ENCODE measurements around the gene SLAMF8. TPM values are rescaled to one million over a fixed set of nuclear protein-coding genes. Genes with fewer than 3 reads are reported as not detected.

SLAMF8 gene
- total RNA-seq, 1 experiment from 2014 or later, result not detected

- no peaks in the 10 kb centered on the region for H3K9me3 Mint-ChIP-seq
- no CpG with 5 or more reads among the region's 2 CpGs for WGBS (ENCODE audit: extremely low coverage, insufficient read length, low lambda C conversion rate)
- H3K4me3 Mint-ChIP-seq, result no peak overlapping the region
- no peak overlapping the region for H3K14ac ChIP-seq (ENCODE audit: insufficient read depth, low read length)
- peaks cover 6 to 9% of the 10 kb centered on the region in 2 experiments; a peak in 3 of 4 replicates for H3K4me1 Mint-ChIP-seq
- H4K8ac ChIP-seq (replicated peaks; ENCODE audit: insufficient read length, low read depth, low read length), result no peak overlapping the region
- no peak overlapping the region for H3K27ac ChIP-seq (ENCODE audit: insufficient read length, low read depth, low read length)
- H3K27me3 ChIP-seq (ENCODE audit: insufficient read depth, low read length), result no peaks in the 10 kb centered on the region; the same call in 1 of the 2 replicates
- no peak overlapping the region for H3K23ac ChIP-seq (ENCODE audit: insufficient read length, low read depth, low read length)
- H2BK5ac ChIP-seq (ENCODE audit: insufficient read length, low read length), result no peak overlapping the region
- H3K36me3 Mint-ChIP-seq (ENCODE audit: insufficient read depth in 1 of 3, low read depth in 3 of 3), result no peaks in the 10 kb centered on the region
- H3K9me3 ChIP-seq (ENCODE audit: control insufficient read depth, low read depth, low read length), result no peaks in the 10 kb centered on the region
- no peak overlapping the region for H2BK12ac ChIP-seq (ENCODE audit: insufficient read length, low read depth, low read length)
- no peak overlapping the region for H3T11ph ChIP-seq (ENCODE audit: low read length)
- no peaks in the 10 kb centered on the region for H3K79me2 ChIP-seq (ENCODE audit: insufficient read depth, low read length)
- no peaks in the 10 kb centered on the region for H3K23me2 ChIP-seq (ENCODE audit: insufficient read length, low read depth, low read length, poor library complexity, severe bottlenecking)
- H4K5ac ChIP-seq (ENCODE audit: insufficient read length, low read depth, low read length), result no peak overlapping the region
- no peak for DNase-seq
- H3K79me1 ChIP-seq (ENCODE audit: insufficient read depth, low read depth, low read length, poor library complexity, severe bottlenecking), result no peaks in the 10 kb centered on the region
- no peak overlapping the region for H2BK120ac ChIP-seq (ENCODE audit: low read depth, low read length, poor library complexity, severe bottlenecking)
- no peak overlapping the region for H3K4ac ChIP-seq (ENCODE audit: low read depth, low read length)
- no peak overlapping the region for H2BK20ac ChIP-seq (ENCODE audit: low read depth, low read length, poor library complexity, severe bottlenecking)
- no peak overlapping the region for H3K18ac ChIP-seq (ENCODE audit: insufficient read length, low read depth, low read length)
- H4K91ac ChIP-seq (ENCODE audit: insufficient read length, low read depth, low read length), result no peak overlapping the region
- H3K9ac ChIP-seq (ENCODE audit: extremely low read depth, insufficient read length, low read length), result no peak overlapping the region
- no peak for TF ChIP-seq CTCF (conservative IDR thresholded peaks at IDR 0.05)
- no peak overlapping the region for H2BK15ac ChIP-seq (ENCODE audit: low read depth, low read length)
- H3K4me2 ChIP-seq (ENCODE audit: insufficient read depth, insufficient read length, low read length), result no peak overlapping the region
- H2AFZ ChIP-seq (ENCODE audit: low read length), result no peak overlapping the region
- peaks cover 15% of the 10 kb centered on the region for H3K27me3 Mint-ChIP-seq (ENCODE audit: low read depth)
- no peak overlapping the region for H3K56ac ChIP-seq (ENCODE audit: insufficient read length, low read depth, low read length)
- no peak overlapping the region for H2AK5ac ChIP-seq (ENCODE audit: insufficient read length, low read length)
- no peaks in the 10 kb centered on the region for H3K4me1 ChIP-seq (ENCODE audit: insufficient read depth, low read length)
- no peaks in the 10 kb centered on the region for H4K20me1 ChIP-seq (ENCODE audit: control insufficient read depth, insufficient read depth, insufficient read length)
- H3K27ac Mint-ChIP-seq, result no peak overlapping the region
These were observed 15.1 kb downstream of the SLAMF8 start for GRCh38 chr1:159841749-159842148.
